NCI-H774 (cell line): ENCODE measurements around the gene DOK6.

ENCODE experiments used
- DNase-seq: peaks from one replicate; lab custom pipeline; 2025; lab: John Stamatoyannopoulos, UW

DOK6 gene

DNA sequence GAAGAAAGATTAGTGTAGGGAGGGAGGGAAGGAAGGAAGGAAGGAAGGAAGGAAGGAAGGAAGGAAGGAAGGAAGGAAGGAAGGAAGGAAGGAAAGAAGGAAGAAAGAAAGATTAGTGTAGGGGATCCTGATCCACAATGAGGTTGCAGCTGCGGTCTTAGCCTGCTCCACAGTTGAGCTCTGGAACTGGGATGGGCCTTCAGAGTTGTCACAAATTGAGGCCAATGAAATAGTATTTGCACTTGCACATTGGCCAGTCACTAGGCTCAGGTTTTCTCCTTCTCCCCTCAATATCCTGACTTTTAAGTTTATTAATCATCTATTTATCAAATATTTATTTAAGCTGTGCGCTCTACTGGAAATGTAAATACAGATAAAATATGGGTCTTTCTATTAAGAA is 34.3 kb downstream of the DOK6 start:
- no peak for DNase-seq

- DNase-seq: no peak
Measured at GRCh38 chr18:69444221-69444620, 43.5 kb downstream of the DOK6 start.

- no peak for DNase-seq
Measured at GRCh38 chr18:69447886-69448285, 47.2 kb downstream of the DOK6 start.

DNA sequence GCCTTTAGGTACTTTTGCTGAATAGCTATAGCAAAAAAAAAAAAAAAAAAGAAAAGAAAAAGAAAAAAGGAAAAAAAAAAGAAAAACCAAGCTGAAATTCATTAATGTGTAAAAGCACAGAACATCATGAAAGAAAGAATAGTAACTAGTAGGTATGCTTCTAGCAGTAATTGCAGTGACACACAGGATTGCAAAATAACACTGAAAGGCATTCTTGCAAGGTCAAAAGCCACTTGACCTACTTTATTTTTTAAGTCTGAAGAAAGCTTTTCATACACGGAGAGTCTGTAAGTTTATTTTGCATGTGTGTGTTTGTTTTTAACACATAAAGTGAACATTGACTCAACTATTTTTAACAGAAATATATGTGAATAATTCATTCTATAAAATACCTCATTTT is 54.4 kb downstream of the DOK6 start:
- no peak for DNase-seq

- DNase-seq: no peak
Measured at GRCh38 chr18:69469444-69469919, 68.8 kb downstream of the DOK6 start.

GRCh38 chr18:69480460-69480859 is 79.8 kb downstream of the DOK6 start:
- DNase-seq: no peak

DNA sequence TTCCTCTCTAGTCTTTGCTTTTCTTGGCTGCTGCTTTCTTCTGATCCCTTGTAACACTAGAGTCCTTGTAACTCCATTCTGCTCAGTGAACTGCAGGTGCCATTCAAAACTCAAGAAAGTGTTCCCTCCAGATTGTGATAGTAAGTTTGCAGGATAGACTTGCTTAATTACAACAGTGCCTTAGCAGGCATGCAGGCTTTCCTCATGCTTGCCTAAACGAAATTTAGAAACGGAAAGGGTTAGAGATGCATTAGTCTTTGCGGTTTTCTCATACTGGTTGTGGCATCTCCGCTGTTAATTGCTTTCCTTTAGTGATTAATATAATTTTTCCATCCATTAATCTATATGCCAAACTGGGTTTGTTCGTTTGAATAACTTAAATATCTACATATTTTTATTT is 82.9 kb downstream of the DOK6 start:
- no peak for DNase-seq

DNA sequence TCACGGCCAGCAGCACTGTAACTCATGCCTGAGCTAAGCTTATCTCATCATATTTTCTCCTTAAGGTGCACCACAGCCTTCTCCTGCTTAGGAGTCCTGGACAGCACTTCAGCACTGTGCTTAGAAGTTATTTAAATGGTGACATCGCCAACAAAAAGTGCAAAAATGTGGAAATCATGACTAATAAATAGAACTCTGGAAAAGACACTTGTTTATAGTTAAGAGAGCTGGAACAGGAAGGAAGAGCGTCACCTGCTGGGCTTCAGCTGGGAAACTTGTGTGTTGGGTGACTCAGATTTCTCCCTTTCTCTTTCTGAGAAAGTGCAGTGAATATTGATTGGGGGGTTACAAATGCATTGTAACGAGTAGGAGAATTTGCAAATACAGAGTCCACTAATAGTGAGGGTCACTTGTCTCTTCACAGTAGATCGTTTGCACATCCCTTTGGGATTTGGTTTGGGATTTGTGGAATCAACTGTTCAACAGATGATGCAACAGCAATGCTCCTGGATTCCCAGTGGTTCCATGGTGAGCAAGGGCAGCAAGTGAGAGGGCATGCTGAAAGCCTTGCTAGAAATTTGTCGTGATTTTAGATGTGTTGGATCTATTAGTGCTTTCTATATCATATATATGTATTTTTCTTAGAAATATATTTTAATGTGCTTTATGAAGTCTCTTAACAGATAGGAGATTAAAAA is 84.2 kb downstream of the DOK6 start:
- DNase-seq: no peak

DNA sequence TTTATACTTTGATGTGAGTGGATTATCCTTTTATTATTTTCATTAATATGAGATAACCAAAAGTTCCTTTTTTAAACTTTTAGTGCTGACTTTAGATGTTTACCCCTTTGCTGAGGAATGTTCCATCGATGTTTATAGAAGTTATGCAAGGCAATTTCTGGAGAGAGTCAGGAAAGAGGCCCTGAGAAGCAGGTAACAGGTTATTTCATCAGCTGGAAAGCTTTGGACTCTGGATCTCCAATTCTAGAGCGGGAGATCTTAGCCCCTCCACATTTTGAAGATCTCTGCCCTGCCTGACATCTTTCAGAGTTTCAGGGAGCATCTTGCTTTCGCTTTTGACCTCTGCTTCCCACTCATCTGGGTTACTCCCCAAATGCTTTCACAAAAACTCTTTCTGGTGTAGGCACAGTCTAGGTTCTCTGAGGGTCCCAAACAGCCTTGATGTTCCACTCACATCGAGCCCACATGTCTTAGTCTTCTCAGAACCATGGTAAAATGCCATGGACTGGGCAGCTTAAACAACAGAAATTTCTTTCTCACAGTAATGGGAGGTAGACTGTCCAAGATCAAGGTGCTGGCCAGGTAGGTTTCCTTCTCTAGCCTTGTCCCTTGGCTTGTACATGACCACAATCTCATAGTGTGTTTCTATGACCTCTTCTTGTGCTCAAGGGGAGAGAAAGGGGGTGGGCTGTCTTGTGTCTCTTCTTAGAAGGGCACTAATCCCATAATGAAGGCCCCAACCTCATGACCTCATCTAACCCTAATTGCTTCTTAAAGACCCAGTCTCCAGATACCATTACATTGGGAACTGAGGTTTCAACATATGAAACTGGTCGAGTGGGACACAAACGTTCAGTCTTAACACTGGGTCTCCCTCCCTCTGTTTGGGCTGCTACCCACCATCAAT is 87.1 kb downstream of the DOK6 start:
- no peak for DNase-seq

- DNase-seq: no peak
Measured at GRCh38 chr18:69490072-69490471, 89.4 kb downstream of the DOK6 start.

- DNase-seq: no peak
Measured at GRCh38 chr18:69490813-69491212, 90.1 kb downstream of the DOK6 start.

GRCh38 chr18:69491576-69491975 is 90.9 kb downstream of the DOK6 start:
- no peak for DNase-seq

- DNase-seq: no peak
Measured at GRCh38 chr18:69492861-69493260, 92.2 kb downstream of the DOK6 start.

GRCh38 chr18:69494841-69495240 is 94.2 kb downstream of the DOK6 start:
- DNase-seq: no peak

DNA sequence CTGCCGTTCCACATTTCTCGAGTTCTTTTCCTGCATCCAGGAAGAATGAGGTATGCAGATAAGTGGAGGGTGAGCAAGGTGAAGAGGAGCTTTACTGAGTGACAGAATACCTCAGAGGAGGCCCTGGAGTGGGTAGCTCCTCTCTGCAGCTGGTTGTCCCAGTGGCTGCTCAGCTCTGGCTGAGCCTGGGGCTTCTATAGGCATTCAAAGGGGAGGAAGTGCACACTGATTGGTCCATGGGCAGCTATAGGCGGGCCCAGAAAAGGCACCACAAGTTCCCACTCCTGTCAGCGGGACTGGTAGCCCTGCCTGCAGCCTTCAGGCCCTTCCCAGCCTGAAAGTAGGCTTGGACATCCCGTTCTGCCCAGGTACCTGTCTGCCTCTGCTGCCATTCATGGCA is 94.7 kb downstream of the DOK6 start:
- no peak for DNase-seq

DNA sequence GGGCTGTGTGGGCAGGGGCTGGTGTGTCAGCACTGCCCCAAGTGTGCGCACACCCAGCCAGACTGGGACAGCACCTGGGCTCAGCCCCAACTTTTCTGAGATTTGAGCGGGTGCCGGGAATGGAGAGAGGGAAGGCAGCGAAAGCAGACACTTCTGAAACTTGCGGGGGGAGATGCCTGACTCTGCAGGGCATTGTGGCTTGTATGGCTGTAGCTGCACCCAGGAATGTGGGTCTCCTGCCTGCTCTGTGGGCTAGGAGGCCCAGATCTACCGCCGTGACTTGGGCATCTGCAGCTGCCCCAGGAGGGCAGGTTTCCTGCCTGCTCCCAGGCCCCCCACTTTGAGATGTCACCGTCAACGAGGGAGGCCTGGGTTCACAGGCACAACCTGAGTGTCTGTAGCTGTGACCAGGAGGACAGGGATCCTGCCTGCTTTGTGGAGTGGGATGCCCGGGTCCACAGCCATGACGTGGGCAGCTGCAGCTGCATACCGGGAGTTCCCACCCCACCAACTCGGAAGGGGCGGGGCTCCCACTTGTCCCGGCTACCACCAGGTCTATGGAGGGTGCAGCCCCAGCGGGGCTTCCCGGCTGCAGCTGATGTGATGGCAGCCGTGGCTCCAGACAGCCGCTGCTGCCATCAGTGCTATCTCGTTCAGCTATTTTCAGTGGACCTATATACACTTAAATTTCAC is 95.3 kb downstream of the DOK6 start:
- DNase-seq: no peak

DNA sequence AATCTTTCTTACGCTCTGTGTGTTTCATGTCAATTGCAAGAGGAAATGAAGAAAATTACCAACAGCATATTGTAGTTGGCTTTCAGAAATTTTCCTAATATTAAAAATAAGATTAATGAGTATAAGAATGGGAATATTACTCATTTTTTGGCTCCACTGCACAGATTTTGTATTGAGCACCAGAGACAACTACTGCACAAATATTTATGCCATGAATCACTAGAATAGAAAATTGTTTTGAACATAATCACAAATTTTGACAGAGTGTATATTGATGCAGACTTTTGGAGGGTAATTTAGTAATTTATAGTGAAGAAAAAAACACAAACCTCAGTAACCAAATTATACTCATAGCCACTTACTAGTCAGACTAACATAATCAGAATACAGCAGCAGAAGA is 118.3 kb downstream of the DOK6 start:
- no peak for DNase-seq

DNA sequence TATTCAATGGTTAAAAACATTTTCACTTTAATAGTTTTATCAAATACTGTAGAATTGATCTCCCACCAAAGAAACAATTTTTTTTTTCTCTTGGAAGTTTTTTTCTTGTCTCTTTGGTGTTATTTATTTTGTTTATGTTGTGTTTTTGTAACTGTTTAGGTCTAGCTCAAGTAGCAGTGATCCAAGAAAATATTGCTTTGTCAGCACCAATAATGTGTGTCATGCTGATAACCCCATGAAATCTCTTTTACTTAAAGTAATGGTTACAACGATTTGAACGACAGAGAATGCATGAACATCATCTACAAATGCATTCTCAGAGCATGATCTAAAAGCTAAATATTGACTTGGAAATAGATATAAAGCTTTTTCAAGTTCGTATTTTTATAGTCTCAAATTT is 122.9 kb downstream of the DOK6 start:
- DNase-seq: no peak

DNA sequence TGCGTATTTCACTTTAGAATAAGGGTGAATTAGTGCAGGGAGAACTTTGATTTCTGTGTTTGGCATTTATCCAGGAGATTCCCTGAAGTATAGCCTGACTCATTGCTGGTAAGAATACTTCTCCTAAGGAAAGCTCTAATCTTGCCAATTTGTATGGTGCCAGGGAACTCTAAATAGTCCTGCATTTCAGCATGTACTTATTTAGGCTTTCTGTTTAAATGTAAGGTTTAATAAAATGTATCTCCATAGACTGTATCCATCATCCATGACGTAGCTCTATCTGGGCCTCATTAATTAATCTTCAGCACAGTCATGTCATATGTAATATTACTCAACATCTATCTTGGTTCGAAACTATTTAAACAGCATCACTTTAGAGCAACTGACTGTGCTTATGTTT is 127.7 kb downstream of the DOK6 start:
- DNase-seq: no peak

DNA sequence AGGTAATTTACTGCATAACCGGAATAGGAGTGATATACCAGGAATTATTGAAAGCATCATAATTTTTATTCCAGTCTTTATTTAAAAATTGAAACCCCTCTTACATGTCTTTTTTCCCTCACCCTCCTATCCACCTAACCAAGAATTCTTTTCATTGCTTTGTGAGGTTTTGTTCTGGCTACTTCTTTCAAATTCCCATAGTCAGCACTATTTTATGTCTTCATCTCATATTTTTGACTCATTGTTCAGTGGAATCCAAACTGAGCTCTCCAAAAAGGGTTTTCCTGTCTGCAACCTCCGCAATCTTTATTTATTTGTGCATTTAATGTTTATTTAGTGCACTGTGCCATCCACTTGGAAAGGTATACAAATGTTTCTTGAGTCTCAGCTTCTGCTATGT is 128.5 kb downstream of the DOK6 start:
- no peak for DNase-seq

GRCh38 chr18:69531973-69532372 is 131.3 kb downstream of the DOK6 start:
- no peak for DNase-seq

GRCh38 chr18:69537183-69537582 is 136.5 kb downstream of the DOK6 start:
- no peak for DNase-seq

GRCh38 chr18:69538849-69539248 is 138.2 kb downstream of the DOK6 start:
- DNase-seq: no peak
